Smooth muscle cell (in vitro differentiated cells): ENCODE measurements around the gene KCNH4. TPM values are rescaled to one million over a fixed set of nuclear protein-coding genes. Genes with fewer than 3 reads are reported as not detected.

Experiments used
- DNase-seq: peaks from one replicate; lab custom pipeline; 2025; ENCODE audit not compliant: unreplicated experiment; lab: John Stamatoyannopoulos, UW
- H2AFZ ChIP-seq: fragments of 200-600 bp; sonication (generic); 2 replicates; pipeline ENCODE4 v1.6.0; 2016; ENCODE audit warnings: antibody characterized with exemption, low read depth, mild to moderate bottlenecking
- H3F3A ChIP-seq: fragments of 200-600 bp; sonication (generic); 2 replicates; pipeline ENCODE4 v1.6.0; 2017; ENCODE audit warnings: antibody characterized with exemption, low read depth
- H3K27ac ChIP-seq: fragments of 200-600 bp; sonication (generic); 2 replicates; pipeline ENCODE4 v1.5.1; 2016; ENCODE audit warnings: low read depth, mild to moderate bottlenecking
- H3K27me3 ChIP-seq: fragments of 200-600 bp; sonication (generic); 2 replicates; pipeline ENCODE4 v1.6.1; 2016; ENCODE audit warnings: low read depth, mild to moderate bottlenecking
- H3K36me3 ChIP-seq: fragments of 200-600 bp; sonication (generic); 2 replicates; pipeline ENCODE4 v1.5.1; 2016; ENCODE audit warnings: low read depth
- H3K4me1 ChIP-seq: fragments of 200-600 bp; sonication (generic); 2 replicates; pipeline ENCODE4 v1.5.1; 2016; ENCODE audit warnings: low read depth
- H3K4me2 ChIP-seq: fragments of 200-600 bp; sonication (generic); 2 replicates; pipeline ENCODE4 v1.6.0; 2016; ENCODE audit warnings: mild to moderate bottlenecking
- H3K4me3 ChIP-seq: fragments of 200-600 bp; sonication (generic); 2 replicates; pipeline ENCODE4 v1.5.1; 2016; ENCODE audit warnings: mild to moderate bottlenecking
- H3K79me2 ChIP-seq: fragments of 200-600 bp; sonication (generic); 2 replicates; pipeline ENCODE4 v1.6.0; 2016; ENCODE audit warnings: low read depth, mild to moderate bottlenecking
- H3K9ac ChIP-seq: fragments of 200-600 bp; sonication (generic); 2 replicates; pipeline ENCODE4 v1.6.0; 2016; ENCODE audit warnings: low read depth
- H3K9me3 ChIP-seq: fragments of 200-600 bp; sonication (generic); replicated peaks from 2 replicates; pipeline ENCODE4 v1.5.1; 2016; ENCODE audit warnings: low read depth
- H4K20me1 ChIP-seq: fragments of 200-600 bp; sonication (generic); 2 replicates; pipeline ENCODE4 v1.6.0; 2016; ENCODE audit warnings: low read depth
- WGBS: methylation state at CpG from one replicate; pipeline ENCODE4 v1.1.7; 2016; ENCODE audit warnings: low lambda C conversion rate; 5-methylcytosine and 5-hydroxymethylcytosine counted together
- polyA plus RNA-seq: library from polyadenylated mRNA; unstranded; fragments of >200 nt; fragmentation: Nextera tagmentation; extraction: Ambion mirVana; gene quantifications from 2 replicates; pipeline ENCODE4 v1.2.1, GENCODE V29; 2016
- total RNA-seq: library from RNA; depleted of rRNA; stranded (reverse); fragments of >200 nt; gene quantifications from 2 replicates; pipeline ENCODE4 v1.2.3, GENCODE V29; 2014
- TF ChIP-seq, protein P1 (sequence below): fragments of 200-600 bp; sonication (generic); IDR thresholded peaks from 2 replicates; pipeline ENCODE4 v1.5.1; 2017; ENCODE audit warnings: borderline replicate concordance, mild to moderate bottlenecking, antibody characterized with exemption; ENCODE audit not compliant: insufficient read depth, poor library complexity, severe bottlenecking

The KCNH4 gene
- total and polyA plus RNA-seq, 2 experiments from 2014 or later, result not detected

DNA sequence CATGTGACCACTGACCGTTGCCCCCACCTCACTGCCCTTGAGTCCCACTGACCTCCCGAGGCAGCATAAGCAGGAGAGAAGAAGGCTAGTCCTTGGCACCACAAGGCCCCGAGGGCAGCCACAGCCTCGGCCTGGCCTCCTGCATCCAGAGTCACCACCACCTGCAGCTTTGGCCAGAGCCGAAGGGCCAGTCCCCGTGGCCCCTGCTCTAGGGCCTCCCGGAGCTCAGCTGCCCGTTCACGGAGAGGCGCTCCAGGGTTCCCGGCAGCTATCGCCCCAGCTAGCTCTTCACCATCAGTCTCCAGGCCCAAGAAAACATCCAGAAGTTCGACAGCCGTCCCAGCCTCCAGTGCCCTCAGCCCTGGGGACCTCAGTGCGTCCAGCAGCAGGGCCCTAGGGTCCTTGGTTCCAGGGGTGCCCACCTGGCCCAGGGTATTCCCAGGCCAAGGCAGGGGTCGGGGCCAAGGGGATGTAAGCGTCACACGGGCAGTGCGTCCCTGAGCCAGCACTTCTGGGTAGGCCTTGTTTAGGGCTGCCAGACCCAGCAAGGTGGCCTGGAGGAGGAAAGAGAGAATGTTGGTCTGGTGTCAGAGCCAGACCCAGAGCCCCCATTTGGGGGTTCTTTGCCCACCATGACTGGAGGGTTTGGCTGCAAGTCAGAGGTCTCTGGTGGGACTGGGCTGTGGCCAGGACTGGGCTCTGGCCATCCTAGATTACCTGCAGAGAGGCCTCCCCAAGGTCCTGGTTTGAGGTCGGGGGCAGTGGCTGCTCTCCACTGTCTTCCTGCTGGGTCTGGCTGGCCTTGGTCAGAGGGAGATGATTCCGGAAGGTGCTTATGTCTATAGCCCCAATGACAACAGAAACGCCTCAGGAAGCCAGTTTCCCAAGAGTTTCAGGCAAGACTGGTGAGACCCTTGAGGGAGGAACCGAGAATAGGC is 11.5 kb upstream of the KCNH4 start:
- Histone ChIP-seq H3K9ac (no peak overlapping the region), H2AFZ (no peak overlapping the region), H3K4me3 (no peak overlapping the region), H4K20me1 (no peaks in the 10 kb centered on the region), H3K9me3 (no peaks in the 10 kb centered on the region), H3K4me1 (no peaks in the 10 kb centered on the region), H3K4me2 (no peak overlapping the region), H3K27me3 (no peaks in the 10 kb centered on the region), H3K79me2 (no peaks in the 10 kb centered on the region), H3K36me3 (no peaks in the 10 kb centered on the region), H3F3A (no peaks in the 10 kb centered on the region), H3K27ac (no peak overlapping the region)
- no peak for DNase-seq
- TF ChIP-seq, protein P1, sequence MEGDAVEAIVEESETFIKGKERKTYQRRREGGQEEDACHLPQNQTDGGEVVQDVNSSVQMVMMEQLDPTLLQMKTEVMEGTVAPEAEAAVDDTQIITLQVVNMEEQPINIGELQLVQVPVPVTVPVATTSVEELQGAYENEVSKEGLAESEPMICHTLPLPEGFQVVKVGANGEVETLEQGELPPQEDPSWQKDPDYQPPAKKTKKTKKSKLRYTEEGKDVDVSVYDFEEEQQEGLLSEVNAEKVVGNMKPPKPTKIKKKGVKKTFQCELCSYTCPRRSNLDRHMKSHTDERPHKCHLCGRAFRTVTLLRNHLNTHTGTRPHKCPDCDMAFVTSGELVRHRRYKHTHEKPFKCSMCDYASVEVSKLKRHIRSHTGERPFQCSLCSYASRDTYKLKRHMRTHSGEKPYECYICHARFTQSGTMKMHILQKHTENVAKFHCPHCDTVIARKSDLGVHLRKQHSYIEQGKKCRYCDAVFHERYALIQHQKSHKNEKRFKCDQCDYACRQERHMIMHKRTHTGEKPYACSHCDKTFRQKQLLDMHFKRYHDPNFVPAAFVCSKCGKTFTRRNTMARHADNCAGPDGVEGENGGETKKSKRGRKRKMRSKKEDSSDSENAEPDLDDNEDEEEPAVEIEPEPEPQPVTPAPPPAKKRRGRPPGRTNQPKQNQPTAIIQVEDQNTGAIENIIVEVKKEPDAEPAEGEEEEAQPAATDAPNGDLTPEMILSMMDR, result no peak
- 93% methylated on average over 23 of the region's 23 CpGs for WGBS

DNA sequence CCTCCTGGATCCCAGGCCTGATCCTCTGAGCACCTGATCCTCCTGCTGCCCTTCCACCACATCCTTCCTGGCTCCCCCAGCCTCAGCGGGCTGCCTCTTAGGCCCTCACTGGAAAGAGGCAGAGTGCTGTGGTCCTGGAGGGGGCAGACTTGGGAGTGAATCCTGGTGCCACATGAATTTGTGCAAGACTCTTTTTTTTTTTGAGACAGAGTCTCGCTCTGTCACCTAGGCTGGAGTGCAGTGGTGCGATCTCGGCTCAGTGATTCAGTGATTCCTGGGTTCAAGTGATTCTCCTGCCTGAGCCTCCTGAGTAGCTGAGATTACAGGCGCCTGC is 10.3 kb upstream of the KCNH4 start:
- Histone ChIP-seq H2AFZ (no peak overlapping the region), H3K4me3 (no peak overlapping the region), H3K27me3 (no peaks in the 10 kb centered on the region), H3K4me2 (no peak overlapping the region), H3F3A (no peaks in the 10 kb centered on the region), H3K4me1 (no peaks in the 10 kb centered on the region), H4K20me1 (no peaks in the 10 kb centered on the region), H3K9me3 (no peaks in the 10 kb centered on the region), H3K36me3 (no peaks in the 10 kb centered on the region), H3K9ac (no peak overlapping the region), H3K27ac (no peak overlapping the region), H3K79me2 (no peaks in the 10 kb centered on the region)
- 92% methylated on average over 5 of the region's 5 CpGs for WGBS
- no peak for DNase-seq
- TF ChIP-seq, protein P1, result no peak

GRCh38 chr17:42190491-42191274 is 9.7 kb upstream of the KCNH4 start:
- Histone ChIP-seq H3K4me1 (peaks cover 4% of the 10 kb centered on the region), H3K27me3 (no peaks in the 10 kb centered on the region), H2AFZ (no peak overlapping the region), H3K79me2 (no peaks in the 10 kb centered on the region), H3K9ac (no peak overlapping the region), H3K9me3 (no peaks in the 10 kb centered on the region), H3K4me2 (no peak overlapping the region), H4K20me1 (no peaks in the 10 kb centered on the region), H3K27ac (no peak overlapping the region), H3K36me3 (no peaks in the 10 kb centered on the region), H3K4me3 (no peak overlapping the region), H3F3A (no peaks in the 10 kb centered on the region)
- TF ChIP-seq, protein P1, result no peak
- no peak for DNase-seq
- WGBS, result 93% methylated on average over 15 of the region's 17 CpGs
